ENCODE measurements around the gene PLCB4.
A peak's percentile ranks its signal among the peaks of the same experiment; 100 is the strongest.

PLCB4 gene

DNA sequence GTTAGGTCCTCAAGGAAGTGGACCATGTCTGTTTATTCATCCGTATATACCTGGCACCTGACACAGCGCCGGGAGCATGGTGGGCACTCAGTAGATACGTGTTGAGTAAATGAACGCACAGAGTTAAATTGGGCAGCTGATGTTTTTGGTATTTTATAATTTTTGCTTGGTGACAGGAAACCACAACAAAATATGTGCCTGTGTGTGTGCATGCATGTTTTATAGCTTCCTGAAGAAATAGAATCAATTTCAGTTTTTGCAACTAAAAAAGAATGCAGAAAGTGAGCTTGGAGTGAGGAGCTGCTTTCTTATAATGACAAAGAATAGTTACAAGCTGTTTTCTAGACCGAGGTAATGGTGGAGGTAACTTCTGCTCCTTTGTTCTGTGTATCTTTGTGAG, 91.4 kb downstream of the PLCB4 start:
- in situ Hi-C loops (cut with HindIII; ENCODE audit: low pct_unique_long_range_greater_than_20kb, low sequenced_read_pairs), result no loop called here
- no peak for DNase-seq (ENCODE audit: low read depth in 1 of 2, low spot score in 1 of 2)
- no peak for TF ChIP-seq JUND (IDR thresholded peaks at IDR 0.05; ENCODE audit: low read depth)

DNA sequence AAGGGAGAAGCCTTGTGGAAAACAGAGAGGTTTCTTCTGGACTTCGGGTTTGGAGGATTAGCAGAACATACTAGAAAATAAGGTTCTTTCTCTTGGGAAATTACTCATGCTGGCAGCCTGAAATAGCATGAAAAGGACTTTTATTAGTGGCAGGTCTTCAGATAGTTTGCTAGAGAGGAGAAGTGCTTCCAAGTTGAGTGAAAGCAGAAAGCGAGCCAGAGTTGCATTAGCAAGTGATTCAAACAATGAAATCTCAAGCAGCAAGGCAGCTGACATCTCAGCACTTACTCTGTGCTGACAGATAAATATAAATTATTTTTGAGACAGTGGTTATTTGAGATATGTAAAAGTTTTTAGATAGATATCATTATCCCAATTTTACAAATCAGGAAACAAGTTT, 91.9 kb downstream of the PLCB4 start:
- in situ Hi-C loops (cut with HindIII; ENCODE audit: low pct_unique_long_range_greater_than_20kb, low sequenced_read_pairs), result no loop called here
- no peak for DNase-seq (ENCODE audit: low read depth in 1 of 2, low spot score in 1 of 2)
- TF ChIP-seq JUND (IDR thresholded peaks at IDR 0.05; ENCODE audit: low read depth), result no peak

DNA sequence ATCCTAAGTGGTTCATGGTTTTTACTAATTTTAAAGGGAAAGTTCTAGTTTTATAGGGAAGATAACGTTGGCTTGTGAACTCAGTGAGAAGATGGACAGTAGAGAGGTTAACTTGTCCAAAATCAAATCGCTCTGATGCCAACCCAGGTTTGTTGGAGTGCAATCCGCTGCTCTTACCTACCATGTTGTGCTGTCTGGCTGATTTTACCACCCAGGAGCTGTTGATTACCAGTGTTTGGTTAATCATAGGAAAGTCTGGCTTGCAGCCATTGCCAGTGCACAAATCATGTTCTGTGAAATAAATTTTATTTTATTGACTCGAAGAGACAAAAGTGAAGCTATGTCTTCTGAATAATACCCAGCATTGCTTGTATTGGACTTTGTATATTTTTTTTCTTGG, 92.4 kb downstream of the PLCB4 start:
- in situ Hi-C loops (cut with HindIII; ENCODE audit: low pct_unique_long_range_greater_than_20kb, low sequenced_read_pairs), result no loop called here
- no peak for TF ChIP-seq JUND (IDR thresholded peaks at IDR 0.05; ENCODE audit: low read depth)
- DNase-seq (ENCODE audit: low read depth in 1 of 2, low spot score in 1 of 2), result no peak

- no peak for TF ChIP-seq JUND (IDR thresholded peaks at IDR 0.05; ENCODE audit: low read depth)
- no peak for DNase-seq (ENCODE audit: low read depth in 1 of 2, low spot score in 1 of 2)
- in situ Hi-C loops (cut with HindIII; ENCODE audit: low pct_unique_long_range_greater_than_20kb, low sequenced_read_pairs), result no loop called here
Measured at GRCh38 chr20:9163251-9163650, 94.4 kb downstream of the PLCB4 start.

GRCh38 chr20:9163995-9164394, 95.1 kb downstream of the PLCB4 start:
- no peak for TF ChIP-seq JUND (IDR thresholded peaks at IDR 0.05; ENCODE audit: low read depth)
- in situ Hi-C loops (cut with HindIII; ENCODE audit: low pct_unique_long_range_greater_than_20kb, low sequenced_read_pairs), result no loop called here
- DNase-seq (ENCODE audit: low read depth in 1 of 2, low spot score in 1 of 2), result no peak

GRCh38 chr20:9165261-9165660, 96.4 kb downstream of the PLCB4 start:
- in situ Hi-C loops (cut with HindIII; ENCODE audit: low pct_unique_long_range_greater_than_20kb, low sequenced_read_pairs), result no loop called here
- DNase-seq (ENCODE audit: low read depth in 1 of 2, low spot score in 1 of 2), result no peak
- no peak for TF ChIP-seq JUND (IDR thresholded peaks at IDR 0.05; ENCODE audit: low read depth)

DNA sequence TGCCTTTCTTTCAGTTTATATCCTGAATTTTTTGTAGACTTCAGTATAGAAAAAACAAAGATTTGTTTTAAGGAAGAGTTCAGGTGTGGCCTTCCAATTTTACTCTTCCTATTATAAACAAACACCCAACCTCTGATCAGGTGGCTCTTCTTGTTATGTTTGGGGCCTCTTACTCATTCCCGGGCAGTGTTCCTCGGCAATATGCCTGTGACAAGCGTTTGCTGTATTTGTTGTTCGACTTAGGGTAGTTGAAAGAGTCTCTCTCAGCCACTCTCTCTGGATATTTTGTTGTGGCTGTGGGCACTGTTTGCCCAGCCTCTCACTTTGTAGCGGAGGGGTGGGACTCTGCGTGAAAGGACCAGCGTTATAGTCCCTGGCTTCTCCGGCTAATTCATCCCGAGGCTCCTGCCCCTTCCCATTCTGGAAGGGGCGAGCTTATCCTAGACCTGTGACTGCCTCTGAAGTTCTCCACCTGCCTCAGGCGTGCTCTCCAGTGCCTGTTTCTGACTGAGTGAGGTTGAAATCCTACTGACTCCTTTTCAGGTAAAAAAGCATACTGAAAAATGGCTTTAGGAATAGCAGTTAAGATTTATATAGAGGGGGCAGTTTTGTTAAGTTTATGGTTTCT, 97.4 kb downstream of the PLCB4 start:
- no peak for DNase-seq (ENCODE audit: low read depth in 1 of 2, low spot score in 1 of 2)
- in situ Hi-C loops (cut with HindIII; ENCODE audit: low pct_unique_long_range_greater_than_20kb, low sequenced_read_pairs), result no loop called here
- TF ChIP-seq JUND (IDR thresholded peaks at IDR 0.05; ENCODE audit: low read depth), result no peak

GRCh38 chr20:9169409-9169808, 100.5 kb downstream of the PLCB4 start:
- TF ChIP-seq JUND (IDR thresholded peaks at IDR 0.05; ENCODE audit: low read depth), result no peak
- DNase-seq (ENCODE audit: low read depth in 1 of 2, low spot score in 1 of 2), result no peak
- in situ Hi-C loops (cut with HindIII; ENCODE audit: low pct_unique_long_range_greater_than_20kb, low sequenced_read_pairs), result no loop called here

DNA sequence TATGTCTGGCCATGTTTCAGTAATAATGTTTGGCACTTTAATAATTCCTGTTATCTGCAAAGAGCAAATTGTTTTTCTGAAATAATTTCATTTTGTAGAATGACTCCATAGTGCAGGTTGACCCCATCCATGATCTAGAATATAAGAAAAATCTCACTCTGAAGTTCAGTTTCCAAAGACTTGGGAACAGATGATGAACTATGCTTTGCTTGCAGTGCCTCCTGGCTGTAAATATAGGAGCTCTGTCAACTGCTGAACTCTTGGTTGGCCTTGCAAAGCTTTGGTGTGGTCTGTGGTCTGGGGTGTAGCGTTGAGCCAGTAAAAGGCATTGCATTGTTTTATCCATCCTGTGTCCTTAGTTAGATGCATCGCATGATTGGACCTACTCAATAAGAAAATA, 104.0 kb downstream of the PLCB4 start:
- no peak for TF ChIP-seq JUND (IDR thresholded peaks at IDR 0.05; ENCODE audit: low read depth)
- peak in 1 of 2 experiments; percentile 5 for DNase-seq (ENCODE audit: low read depth in 1 of 2, low spot score in 1 of 2)
- in situ Hi-C loops (cut with HindIII; ENCODE audit: low pct_unique_long_range_greater_than_20kb, low sequenced_read_pairs), result no loop called here

- DNase-seq (ENCODE audit: low read depth in 1 of 2, low spot score in 1 of 2), result no peak
- in situ Hi-C loops (cut with HindIII; ENCODE audit: low pct_unique_long_range_greater_than_20kb, low sequenced_read_pairs), result no loop called here
- no peak for TF ChIP-seq JUND (IDR thresholded peaks at IDR 0.05; ENCODE audit: low read depth)
Measured at GRCh38 chr20:9177278-9177677, 108.4 kb downstream of the PLCB4 start.

- TF ChIP-seq JUND (IDR thresholded peaks at IDR 0.05; ENCODE audit: low read depth), result no peak
- in situ Hi-C loops (cut with HindIII; ENCODE audit: low pct_unique_long_range_greater_than_20kb, low sequenced_read_pairs), result no loop called here
- DNase-seq (ENCODE audit: low read depth in 1 of 2, low spot score in 1 of 2), result no peak
Measured at GRCh38 chr20:9179193-9179802, 110.4 kb downstream of the PLCB4 start.

- no peak for TF ChIP-seq JUND (IDR thresholded peaks at IDR 0.05; ENCODE audit: low read depth)
- DNase-seq (ENCODE audit: low read depth in 1 of 2, low spot score in 1 of 2), result no peak
- in situ Hi-C loops (cut with HindIII; ENCODE audit: low pct_unique_long_range_greater_than_20kb, low sequenced_read_pairs), result no loop called here
Measured at GRCh38 chr20:9179867-9180266, 111.0 kb downstream of the PLCB4 start.

DNA sequence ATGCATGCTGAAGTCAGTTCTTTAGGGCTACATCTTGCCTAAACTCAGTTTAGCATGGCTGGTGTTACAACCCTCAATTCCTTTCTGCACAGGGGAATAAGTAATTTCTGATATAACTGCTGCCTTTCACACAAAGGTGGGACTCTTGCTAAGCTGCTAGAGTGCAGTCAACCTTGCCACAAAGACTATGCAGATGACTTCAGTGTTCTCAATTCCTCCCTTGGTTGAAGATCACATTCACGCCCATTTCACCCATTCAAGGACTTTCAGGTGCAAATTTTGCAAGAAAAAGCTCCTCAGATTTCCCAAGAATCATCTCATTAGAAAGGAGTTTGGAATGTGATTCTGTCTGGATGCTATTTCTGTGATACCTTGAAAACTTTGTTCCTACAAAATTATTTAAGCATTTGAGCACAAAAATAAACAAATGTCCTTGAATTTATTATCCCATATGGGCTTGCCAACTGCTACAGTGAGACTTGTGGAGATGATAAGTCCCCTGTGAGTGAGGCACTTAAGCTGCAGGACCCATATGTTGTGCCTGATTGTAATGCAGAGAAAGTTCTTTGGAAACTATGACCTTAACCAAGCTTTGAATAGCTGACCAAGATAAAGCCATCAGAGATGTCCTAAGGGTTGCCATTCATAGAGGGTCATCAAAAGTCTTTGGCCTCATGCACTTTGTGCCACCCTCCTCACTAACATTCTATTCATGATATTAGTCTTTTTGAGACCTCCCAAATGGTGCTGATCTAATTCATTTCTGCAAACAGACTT, 111.8 kb downstream of the PLCB4 start:
- in situ Hi-C loops (cut with HindIII; ENCODE audit: low pct_unique_long_range_greater_than_20kb, low sequenced_read_pairs), result no loop called here
- TF ChIP-seq JUND (IDR thresholded peaks at IDR 0.05; ENCODE audit: low read depth), result no peak
- no peak for DNase-seq (ENCODE audit: low read depth in 1 of 2, low spot score in 1 of 2)
